Right renal cortex interstitium (tissue), 3 donors: Measurements from ENCODE around the gene TTLL11. TPM values are rescaled to one million over a fixed set of nuclear protein-coding genes. Genes with fewer than 3 reads are reported as not detected.
A peak's percentile ranks its signal among the peaks of the same experiment; 100 is the strongest.
"Not testable (repeated sequence)": the region's sequence is repeated elsewhere in the genome, so short reads cannot be mapped to it uniquely, and the experiment has no call there.

ENCODE experiments used
- DNase-seq, 3 donors: peaks; one replicate each; pipeline ENCODE4 v3.0.0-alpha.2; 2013; ENCODE audit warnings: low read depth in 3 of 3, low spot score in 2 of 3
- polyA plus RNA-seq, 3 donors: library from polyadenylated mRNA; unstranded; fragments of 120-200 nt; gene quantifications; one replicate each; pipeline ENCODE4 v1.2.1, GENCODE V29; 2013; ENCODE audit not compliant: insufficient read length in 3 of 3

Gene TTLL11
- polyA plus RNA-seq, 3 donors: 6.0 to 6.7 (median 6.2) TPM

GRCh38 chr9:122125509-122126330, 32.6 kb upstream of the TTLL11 start:
- no peak for DNase-seq

GRCh38 chr9:122125158-122125508, 32.0 kb upstream of the TTLL11 start:
- peak in 1 of 3 donors; percentile 50 for DNase-seq

DNA sequence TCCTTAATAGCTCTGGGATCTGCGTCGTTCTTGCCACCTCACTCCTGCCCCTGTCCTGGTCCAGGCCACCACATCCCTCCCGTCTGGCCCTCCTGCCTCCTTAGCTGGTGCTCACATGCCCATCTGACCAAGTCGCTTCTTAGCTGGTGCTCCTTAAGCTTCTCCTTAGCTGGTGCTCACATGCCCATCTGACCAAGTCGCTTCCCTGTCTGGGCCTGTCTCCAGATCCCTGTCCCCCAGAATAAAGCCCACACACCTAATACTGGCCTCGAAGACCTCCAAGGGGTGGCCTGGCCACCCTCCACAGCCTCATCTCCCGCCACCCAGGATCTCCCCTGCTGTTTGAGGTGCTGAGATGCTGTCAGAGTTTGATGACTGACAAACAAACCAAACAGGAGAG, 31.4 kb upstream of the TTLL11 start:
- DNase-seq: no peak

- DNase-seq: no peak
These were observed 30.9 kb upstream of the TTLL11 start for GRCh38 chr9:122124048-122124447.

GRCh38 chr9:122122903-122123632, 30.0 kb upstream of the TTLL11 start:
- DNase-seq: peak in 1 of 3 donors; percentile 43

GRCh38 chr9:122122468-122122867, 29.4 kb upstream of the TTLL11 start:
- no peak for DNase-seq

DNA sequence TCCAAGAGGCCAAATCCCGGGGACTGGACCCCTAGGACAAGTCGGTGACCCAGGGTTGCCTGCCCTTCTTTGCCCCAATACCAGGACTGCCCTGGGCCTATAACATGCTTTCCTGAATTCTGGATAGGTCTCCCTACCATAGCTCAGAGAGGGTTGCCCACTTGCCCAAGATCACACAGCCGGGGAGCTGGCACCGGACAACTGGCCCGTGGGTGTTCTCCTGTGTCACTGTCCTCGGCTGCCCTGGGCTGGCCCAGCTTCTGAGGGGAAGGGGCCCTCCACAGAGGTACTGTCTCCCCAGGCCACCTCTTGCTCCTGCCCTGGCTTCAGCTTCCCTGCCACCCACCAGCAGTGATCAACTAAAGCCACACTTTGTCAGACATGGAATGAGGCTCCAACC, 28.8 kb upstream of the TTLL11 start:
- DNase-seq: no peak

GRCh38 chr9:122121391-122121790, 28.3 kb upstream of the TTLL11 start:
- no peak for DNase-seq

- DNase-seq: no peak
These were observed 27.4 kb upstream of the TTLL11 start for GRCh38 chr9:122120316-122121071.

DNA sequence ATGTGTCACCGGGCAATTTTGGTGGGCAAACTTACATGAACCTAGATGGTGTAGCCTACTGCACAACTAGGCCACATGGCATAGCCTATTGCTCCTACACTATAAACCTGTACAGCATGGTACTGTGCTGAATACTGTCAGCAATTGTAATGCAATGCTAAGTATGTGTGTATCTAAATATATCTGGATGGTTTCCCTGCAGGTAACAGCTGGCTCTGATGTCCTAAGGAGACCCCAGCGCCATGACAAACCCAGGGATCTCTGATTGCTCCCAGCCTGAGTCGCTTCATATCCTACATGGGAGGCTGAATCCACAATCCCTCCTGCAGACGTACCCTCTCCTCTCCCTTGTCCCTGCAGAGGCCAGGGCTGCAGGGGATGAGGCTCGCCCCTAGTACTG, 26.6 kb upstream of the TTLL11 start:
- DNase-seq: no peak

DNA sequence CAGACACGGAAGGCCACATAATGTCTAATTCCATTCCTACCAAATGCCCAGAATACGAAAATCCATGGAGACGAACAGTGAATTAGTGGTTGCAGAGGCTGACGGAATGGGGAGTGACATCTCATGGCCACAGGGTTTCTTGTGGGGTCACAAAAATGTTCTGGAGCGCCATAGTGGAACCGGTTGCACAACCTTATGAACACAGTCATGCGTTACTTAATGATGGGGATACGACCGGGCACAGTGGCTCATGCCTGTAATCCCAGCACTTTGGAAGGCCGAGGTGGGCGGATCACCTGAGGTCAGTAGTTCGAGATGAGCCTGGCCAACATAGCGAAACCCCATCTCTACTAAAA, 26.0 kb upstream of the TTLL11 start:
- DNase-seq: no peak

DNA sequence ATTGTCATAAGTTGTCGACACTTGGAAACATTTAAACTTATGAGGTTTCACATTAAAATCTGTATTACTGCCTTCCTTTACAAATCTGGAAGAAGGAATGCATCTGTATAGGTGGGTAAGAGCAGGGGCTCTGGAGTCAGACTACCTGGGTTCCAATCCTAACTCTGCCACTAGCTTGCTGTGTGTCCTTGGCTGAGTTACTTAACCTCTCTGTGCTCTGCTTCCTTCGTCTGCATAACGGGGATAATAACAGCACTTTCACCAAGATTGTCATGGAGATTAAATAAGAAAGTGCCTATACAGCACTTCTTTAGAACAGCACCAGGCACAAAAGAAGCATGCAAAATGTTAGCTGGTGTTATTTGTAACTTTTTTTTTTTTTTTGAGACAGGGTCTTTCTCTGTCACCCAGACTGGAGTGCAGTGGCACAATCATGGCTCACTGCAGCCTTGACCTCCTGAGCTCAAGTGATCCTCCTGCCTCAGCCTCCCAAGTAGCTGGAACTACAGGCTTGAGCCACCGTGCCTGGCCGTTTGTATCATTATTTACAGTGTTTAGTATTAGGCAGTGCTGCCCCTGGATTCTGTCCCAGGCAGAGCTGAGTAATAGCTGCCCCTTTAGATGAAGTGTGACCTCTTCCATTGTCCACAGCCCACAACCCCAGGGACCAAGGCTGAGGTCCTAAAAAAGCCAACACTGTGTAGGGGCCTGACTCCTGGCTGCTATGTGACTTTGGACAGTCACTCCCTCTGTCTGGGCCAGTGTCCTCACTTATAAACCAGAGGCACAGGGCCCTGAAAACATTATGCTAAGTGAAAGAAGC, 25.4 kb upstream of the TTLL11 start:
- no peak for DNase-seq

GRCh38 chr9:122117241-122117640, 24.1 kb upstream of the TTLL11 start:
- not testable (repeated sequence) for DNase-seq

DNA sequence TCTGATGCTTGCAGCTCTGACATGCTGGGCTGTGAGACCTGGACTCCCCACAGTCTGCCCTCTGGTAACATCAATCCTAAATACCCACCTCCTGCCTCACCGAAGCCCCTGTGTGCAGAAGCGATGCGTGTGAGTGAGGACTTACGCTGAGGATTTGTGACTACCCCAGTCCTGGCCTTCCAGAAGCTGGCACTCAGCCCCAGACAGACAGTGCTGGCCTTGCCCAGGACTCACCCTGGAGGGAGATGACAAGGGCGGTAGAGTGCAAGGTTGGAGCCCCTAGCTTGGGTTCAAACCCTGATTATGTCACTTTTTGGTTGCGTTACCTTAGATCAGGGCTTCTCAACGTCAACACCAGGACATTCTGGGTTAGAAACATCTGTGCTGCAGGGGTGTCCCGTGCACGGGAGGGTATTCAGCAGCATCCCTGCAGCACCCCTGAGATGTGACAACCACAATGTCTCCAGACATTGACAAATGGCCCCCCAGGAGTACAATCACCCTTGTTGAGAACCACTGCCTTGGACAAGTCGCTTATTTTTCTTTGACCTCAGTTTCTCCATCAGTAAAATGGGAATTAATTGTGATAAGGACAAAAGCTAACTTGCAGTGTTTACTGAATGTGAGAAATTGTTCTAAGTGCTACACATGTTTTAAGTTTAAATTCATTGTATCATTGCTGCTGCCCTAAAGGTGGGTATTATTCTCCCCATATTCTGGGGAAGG, 23.5 kb upstream of the TTLL11 start:
- DNase-seq: no peak

DNA sequence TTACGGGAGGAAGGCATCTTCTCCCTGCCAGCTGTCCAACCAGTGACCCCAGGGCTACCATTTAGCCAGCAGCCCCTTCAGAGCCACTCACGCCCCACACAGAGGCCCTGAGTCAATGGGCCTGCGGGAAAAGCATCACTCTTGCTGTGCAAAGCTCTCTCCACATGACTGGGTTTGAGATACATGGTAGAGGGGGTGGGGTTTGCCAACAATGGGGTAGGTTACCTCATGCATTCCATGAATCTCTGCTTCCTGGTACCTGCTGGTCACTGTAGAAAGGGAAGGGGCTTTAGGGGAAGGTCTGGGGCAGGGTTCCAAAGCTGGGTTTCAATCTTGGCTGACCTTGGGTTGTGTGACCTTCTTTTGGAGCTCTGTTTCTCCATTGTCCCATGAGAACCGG, 22.9 kb upstream of the TTLL11 start:
- no peak for DNase-seq

GRCh38 chr9:122115176-122116035, 22.3 kb upstream of the TTLL11 start:
- no peak for DNase-seq

GRCh38 chr9:122113574-122113973, 20.5 kb upstream of the TTLL11 start:
- no peak for DNase-seq

DNA sequence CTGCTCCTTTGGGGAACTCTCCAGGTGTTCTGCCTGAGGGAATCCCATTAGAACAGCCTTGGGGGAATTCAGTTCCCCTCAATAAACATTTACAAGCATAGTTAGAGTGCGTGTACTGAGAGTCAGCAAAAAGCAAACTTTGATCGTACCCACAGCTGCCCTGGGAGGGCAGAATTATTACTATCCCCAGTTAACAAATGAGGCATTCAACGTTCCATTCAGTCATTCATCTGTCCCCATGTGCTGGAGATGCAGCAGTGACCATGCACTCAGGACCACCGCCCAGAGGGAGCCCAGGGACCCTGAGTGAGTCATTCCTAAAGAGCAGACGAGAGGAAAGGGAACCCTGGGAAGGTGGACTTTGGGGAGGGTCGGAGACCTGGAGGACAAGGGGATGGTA, 19.1 kb upstream of the TTLL11 start:
- no peak for DNase-seq

DNA sequence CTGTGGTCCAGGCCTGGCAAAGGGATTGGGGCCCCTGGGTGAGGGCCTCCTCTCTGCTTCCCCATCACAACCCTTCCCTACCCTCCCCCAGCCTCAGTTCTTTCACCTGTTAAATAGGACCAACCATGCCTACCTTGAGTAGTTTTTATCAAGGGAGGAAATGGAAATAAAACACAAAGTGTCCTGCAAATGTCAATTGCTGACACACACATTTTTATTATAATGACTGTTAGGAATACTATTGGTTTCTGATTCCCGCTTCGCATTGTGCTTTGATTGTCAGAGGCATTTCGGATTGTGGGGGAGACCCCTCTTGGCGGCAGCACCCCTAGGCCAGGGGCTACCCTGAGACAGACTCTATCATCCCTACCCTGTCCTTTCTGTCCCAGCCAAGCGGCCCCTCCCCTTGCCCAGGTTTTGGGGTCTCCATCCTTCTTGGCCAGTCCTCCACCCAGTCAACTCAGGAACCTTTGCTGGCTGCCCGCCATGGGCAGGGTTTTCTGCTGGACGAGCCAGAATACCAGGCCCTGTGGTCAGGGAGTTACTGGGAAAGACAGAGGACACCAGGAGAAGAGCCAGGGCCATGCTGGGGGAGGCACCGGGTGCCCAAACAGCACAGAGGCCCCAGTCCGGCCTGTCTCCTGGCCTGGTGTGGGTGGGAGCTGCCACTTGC, 18.4 kb upstream of the TTLL11 start:
- DNase-seq: no peak
